Fibroblast of mammary gland (primary cell): ENCODE results near the gene CCDC86.

Experiments used
- DNase-seq: peaks from one replicate; pipeline ENCODE4 v3.0.0-alpha.2; 2010; ENCODE audit warnings: low read depth
- H3K4me3 ChIP-seq: 2 replicates; pipeline ENCODE4 v1.5.1; 2011; ENCODE audit warnings: low read depth, mild to moderate bottlenecking, low read length, moderate library complexity; ENCODE audit not compliant: control insufficient read depth
- TF ChIP-seq, protein P1 (sequence below): conservative IDR thresholded peaks from 2 replicates; pipeline ENCODE4 v1.5.1; 2011; ENCODE audit warnings: low read depth, low read length, inconsistent platforms; ENCODE audit not compliant: control insufficient read depth, insufficient read depth

CCDC86 gene

DNA sequence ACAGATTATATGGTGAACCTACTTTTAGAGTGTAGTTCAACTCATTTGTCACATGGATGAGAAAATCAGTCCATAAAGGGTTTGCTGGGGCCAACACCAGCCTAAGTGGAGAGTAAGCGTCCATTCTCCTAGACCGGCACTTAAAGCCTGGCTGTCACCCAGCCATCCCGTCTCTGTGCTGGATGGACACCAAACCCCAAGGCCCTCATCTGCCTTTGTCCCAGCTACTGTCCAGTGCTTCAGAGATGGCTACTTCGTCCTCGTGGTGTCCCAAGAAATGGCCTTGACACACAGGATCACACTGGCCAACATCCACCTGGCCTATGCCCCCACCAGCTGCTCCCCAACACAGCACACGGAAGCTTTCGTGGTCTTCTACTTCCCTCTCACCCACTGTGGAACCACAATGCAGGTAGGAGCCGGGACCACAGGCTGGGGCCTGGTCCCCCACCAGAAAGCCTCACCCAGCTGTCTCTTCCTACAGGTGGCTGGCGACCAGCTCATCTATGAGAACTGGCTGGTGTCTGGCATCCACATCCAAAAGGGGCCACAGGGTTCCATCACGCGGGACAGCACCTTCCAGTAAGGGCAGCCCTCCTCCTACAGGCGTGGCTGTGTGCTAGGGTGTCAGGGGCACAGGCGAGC is 28.9 kb downstream of the CCDC86 start:
- TF ChIP-seq, protein P1, sequence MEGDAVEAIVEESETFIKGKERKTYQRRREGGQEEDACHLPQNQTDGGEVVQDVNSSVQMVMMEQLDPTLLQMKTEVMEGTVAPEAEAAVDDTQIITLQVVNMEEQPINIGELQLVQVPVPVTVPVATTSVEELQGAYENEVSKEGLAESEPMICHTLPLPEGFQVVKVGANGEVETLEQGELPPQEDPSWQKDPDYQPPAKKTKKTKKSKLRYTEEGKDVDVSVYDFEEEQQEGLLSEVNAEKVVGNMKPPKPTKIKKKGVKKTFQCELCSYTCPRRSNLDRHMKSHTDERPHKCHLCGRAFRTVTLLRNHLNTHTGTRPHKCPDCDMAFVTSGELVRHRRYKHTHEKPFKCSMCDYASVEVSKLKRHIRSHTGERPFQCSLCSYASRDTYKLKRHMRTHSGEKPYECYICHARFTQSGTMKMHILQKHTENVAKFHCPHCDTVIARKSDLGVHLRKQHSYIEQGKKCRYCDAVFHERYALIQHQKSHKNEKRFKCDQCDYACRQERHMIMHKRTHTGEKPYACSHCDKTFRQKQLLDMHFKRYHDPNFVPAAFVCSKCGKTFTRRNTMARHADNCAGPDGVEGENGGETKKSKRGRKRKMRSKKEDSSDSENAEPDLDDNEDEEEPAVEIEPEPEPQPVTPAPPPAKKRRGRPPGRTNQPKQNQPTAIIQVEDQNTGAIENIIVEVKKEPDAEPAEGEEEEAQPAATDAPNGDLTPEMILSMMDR, result no peak
- DNase-seq, result no peak
- no peak overlapping the region for H3K4me3 ChIP-seq

DNA sequence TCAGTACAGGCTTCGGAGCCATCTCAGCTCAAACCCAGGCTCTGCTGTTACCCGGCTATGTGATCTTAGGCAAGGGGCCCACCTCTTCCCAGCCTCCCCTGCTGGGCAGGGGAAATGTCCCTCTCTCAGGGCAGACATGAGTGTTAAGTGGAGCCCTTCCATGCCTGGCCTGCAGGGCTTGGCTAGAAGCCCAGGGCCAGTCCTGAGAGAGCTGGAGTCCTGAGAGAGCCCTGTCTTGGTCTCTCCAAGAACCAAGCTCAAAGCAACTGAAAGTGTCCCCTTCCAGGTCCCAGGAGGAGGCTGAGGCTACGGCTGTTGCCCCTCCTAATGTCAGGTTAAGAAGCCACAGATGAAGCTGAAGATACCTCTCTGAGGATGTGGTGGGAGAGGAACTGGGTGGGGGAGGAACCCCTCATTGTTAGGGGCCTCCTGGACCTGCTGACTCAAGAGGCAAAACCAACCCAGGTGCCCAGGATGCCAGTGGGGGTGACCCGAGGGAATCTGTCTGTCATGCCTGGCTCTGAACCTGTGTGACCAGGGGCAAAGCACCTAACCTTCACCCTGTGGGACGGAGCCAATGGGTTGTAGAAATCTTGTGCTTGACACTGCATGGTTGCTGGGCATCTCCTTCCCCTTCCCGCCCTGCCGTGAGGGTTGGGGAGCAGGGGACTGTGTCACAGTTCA is 29.6 kb downstream of the CCDC86 start:
- TF ChIP-seq, protein P1, result peak; percentile 34
- DNase-seq, result peak; percentile 65
- no peak overlapping the region for H3K4me3 ChIP-seq

DNA sequence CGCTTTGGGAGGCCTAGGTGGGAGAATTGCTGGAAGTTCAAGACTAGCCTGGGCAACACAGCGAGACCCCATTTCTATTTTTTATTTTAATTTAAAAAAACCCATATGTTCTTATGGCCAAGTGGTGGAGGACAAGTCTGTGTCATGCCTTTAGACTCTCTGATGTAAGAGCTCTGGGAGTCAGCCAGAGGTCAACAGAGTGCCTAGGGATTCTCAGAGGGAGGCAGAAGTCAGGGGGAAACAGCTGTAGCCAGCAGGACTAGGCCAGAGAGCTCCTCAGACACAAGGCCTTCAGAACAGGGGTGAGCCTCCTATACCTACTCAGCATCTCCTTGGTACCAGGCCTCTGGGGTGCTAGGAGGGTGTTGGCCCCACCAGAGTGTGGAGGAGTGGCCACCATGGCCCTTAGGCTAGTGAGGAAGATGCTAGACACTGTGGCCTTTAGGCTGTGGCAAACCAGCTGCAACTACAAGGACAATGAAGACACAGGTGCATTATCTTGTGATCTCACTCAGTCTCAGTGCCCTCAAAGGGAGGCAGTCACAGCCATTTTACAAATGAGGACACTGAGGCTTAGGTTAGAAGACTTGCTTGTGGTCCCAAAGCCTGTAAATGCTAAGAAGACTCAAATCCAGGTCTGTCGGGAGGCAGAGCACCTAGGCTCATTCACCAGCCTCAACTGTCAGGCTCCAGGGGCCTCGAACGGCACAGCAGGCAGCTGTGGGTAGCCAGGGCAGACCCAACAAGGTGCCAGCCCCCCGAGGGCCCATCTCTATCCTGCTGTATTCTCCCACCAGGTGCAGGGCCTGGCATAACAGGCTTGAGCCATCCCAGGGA is 30.4 kb downstream of the CCDC86 start:
- TF ChIP-seq, protein P1, result no peak
- H3K4me3 ChIP-seq, result no peak overlapping the region
- DNase-seq, result peak; percentile 96

GRCh38 chr11:60872961-60873524 is 31.1 kb downstream of the CCDC86 start:
- peak overlapping the region; percentile 15 for H3K4me3 ChIP-seq
- TF ChIP-seq, protein P1, result no peak
- DNase-seq, result peak; percentile 95

DNA sequence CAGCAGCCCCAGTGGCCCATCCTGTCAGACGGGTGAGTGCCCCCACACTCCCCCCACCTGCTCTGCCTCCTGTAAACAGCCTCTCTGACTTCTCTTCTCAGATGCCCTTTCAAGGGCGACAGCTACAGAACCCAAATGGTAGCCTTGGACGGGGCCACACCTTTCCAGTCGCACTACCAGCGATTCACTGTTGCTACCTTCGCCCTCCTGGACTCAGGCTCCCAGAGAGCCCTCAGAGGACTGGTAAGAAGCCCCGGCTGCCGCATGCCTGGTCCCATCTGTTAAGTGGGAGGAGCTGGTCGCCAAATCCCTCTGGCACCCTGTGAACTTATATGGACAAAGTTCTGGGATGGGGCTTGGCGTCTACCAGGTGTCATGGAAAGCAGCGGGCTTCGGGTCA is 31.6 kb downstream of the CCDC86 start:
- DNase-seq, result no peak
- peak overlapping the region; percentile 15 for H3K4me3 ChIP-seq
- TF ChIP-seq, protein P1, result no peak
